GM21528 (cell line): ENCODE results near the gene FAM120A.

Source experiments
- ATAC-seq: cut with Tn5 transposase; IDR thresholded peaks from one replicate; pipeline ENCODE4 v1.9.1; 2021; ENCODE audit warnings: mild to moderate bottlenecking, moderate library complexity; ENCODE audit not compliant: unreplicated experiment, low FRiP score

The FAM120A gene

GRCh38 chr9:93541581-93542349, 90.3 kb downstream of the FAM120A start:
- ATAC-seq, result no peak

GRCh38 chr9:93543117-93543516, 91.6 kb downstream of the FAM120A start:
- no peak for ATAC-seq

GRCh38 chr9:93546356-93546755, 94.9 kb downstream of the FAM120A start:
- ATAC-seq, result no peak

GRCh38 chr9:93549611-93550010, 98.1 kb downstream of the FAM120A start:
- no peak for ATAC-seq

- ATAC-seq, result no peak
Measured at GRCh38 chr9:93552923-93553322, 101.4 kb downstream of the FAM120A start.

- ATAC-seq, result no peak
Measured at GRCh38 chr9:93555370-93555769, 103.9 kb downstream of the FAM120A start.

- ATAC-seq, result no peak
Measured at GRCh38 chr9:93557366-93558137, 106.1 kb downstream of the FAM120A start.

GRCh38 chr9:93558503-93558902, 107.0 kb downstream of the FAM120A start:
- ATAC-seq, result no peak

- ATAC-seq, result no peak
Measured at GRCh38 chr9:93560991-93561390, 109.5 kb downstream of the FAM120A start.

- ATAC-seq, result no peak
Measured at GRCh38 chr9:93562157-93562556, 110.7 kb downstream of the FAM120A start.

- ATAC-seq, result no peak
Measured at GRCh38 chr9:93565089-93565488, 113.6 kb downstream of the FAM120A start.

GRCh38 chr9:93566408-93567270, 115.2 kb downstream of the FAM120A start:
- peak; percentile 84 for ATAC-seq

GRCh38 chr9:93567271-93567959, 115.9 kb downstream of the FAM120A start:
- ATAC-seq, result peak; percentile 10

- no peak for ATAC-seq
Measured at GRCh38 chr9:93568169-93568568, 116.7 kb downstream of the FAM120A start.

- ATAC-seq, result no peak
Measured at GRCh38 chr9:93569621-93570174, 118.2 kb downstream of the FAM120A start.

GRCh38 chr9:93572221-93572620, 120.7 kb downstream of the FAM120A start:
- no peak for ATAC-seq

GRCh38 chr9:93572636-93573515, 121.4 kb downstream of the FAM120A start:
- ATAC-seq, result no peak

- ATAC-seq, result no peak
Measured at GRCh38 chr9:93573516-93573828, 122.0 kb downstream of the FAM120A start.
